Neural progenitor cell (in vitro differentiated cells): Measurements from ENCODE around the gene GSTM3. TPM values are rescaled to one million over a fixed set of nuclear protein-coding genes. Genes with fewer than 3 reads are reported as not detected.
"Not testable (repeated sequence)": the region's sequence is repeated elsewhere in the genome, so short reads cannot be mapped to it uniquely, and the experiment has no call there.

Experiments
- DNase-seq: peaks from one replicate; pipeline ENCODE4 v3.0.0-alpha.2; 2016; ENCODE audit warnings: low spot score
- H2AFZ ChIP-seq: fragments of 200-600 bp; sonication (generic); replicated peaks from 2 replicates; pipeline ENCODE4 v1.6.1; 2016; ENCODE audit warnings: antibody characterized with exemption
- H3F3A ChIP-seq: fragments of 200-600 bp; sonication (generic); 2 replicates; pipeline ENCODE4 v1.6.1; 2016; ENCODE audit warnings: antibody characterized with exemption, low read depth
- H3K27ac ChIP-seq: fragments of 200-600 bp; sonication (generic); 2 replicates; pipeline ENCODE4 v1.5.1; 2016; ENCODE audit warnings: mild to moderate bottlenecking
- H3K27me3 ChIP-seq: fragments of 200-600 bp; sonication (generic); 2 replicates; pipeline ENCODE4 v1.6.1; 2016; ENCODE audit warnings: mild to moderate bottlenecking, moderate library complexity
- H3K36me3 ChIP-seq: fragments of 200-600 bp; sonication (generic); 2 replicates; pipeline ENCODE4 v1.5.1; 2016
- H3K4me1 ChIP-seq: fragments of 200-600 bp; sonication (generic); 2 replicates; pipeline ENCODE4 v1.6.1; 2016; ENCODE audit warnings: mixed run types
- H3K4me2 ChIP-seq: fragments of 200-600 bp; sonication (generic); 2 replicates; pipeline ENCODE4 v1.6.1; 2016
- H3K4me3 ChIP-seq: fragments of 200-600 bp; sonication (generic); 2 replicates; pipeline ENCODE4 v1.5.1; 2016
- H3K79me2 ChIP-seq: fragments of 200-600 bp; sonication (generic); 2 replicates; pipeline ENCODE4 v1.6.1; 2016; ENCODE audit warnings: low read depth
- H3K9ac ChIP-seq: fragments of 200-600 bp; sonication (generic); 2 replicates; pipeline ENCODE4 v1.6.1; 2016
- H3K9me3 ChIP-seq: fragments of 200-600 bp; sonication (generic); 2 replicates; pipeline ENCODE4 v1.5.1; 2016; ENCODE audit warnings: low read depth
- H4K20me1 ChIP-seq: fragments of 200-600 bp; sonication (generic); 2 replicates; pipeline ENCODE4 v1.6.1; 2016; ENCODE audit warnings: low read depth
- H3K27ac Mint-ChIP-seq: 3 replicates; pipeline ENCODE4 v1.8.0; 2021; ENCODE audit warnings: mixed read lengths
- H3K27me3 Mint-ChIP-seq: 2 replicates; pipeline ENCODE4 v1.8.0; 2022; ENCODE audit warnings: low read depth, mild to moderate bottlenecking, inconsistent platforms, moderate library complexity, mixed read lengths; ENCODE audit not compliant: insufficient read depth
- H3K36me3 Mint-ChIP-seq: 3 replicates; pipeline ENCODE4 v1.8.0; 2021; ENCODE audit warnings: mixed read lengths
- H3K4me1 Mint-ChIP-seq: 3 replicates; pipeline ENCODE4 v1.8.0; 2021; ENCODE audit warnings: mixed read lengths
- H3K4me3 Mint-ChIP-seq: 3 replicates; pipeline ENCODE4 v1.8.0; 2021; ENCODE audit warnings: mild to moderate bottlenecking, moderate library complexity, mixed read lengths
- H3K9me3 Mint-ChIP-seq: 3 replicates; pipeline ENCODE4 v1.8.0; 2020; ENCODE audit warnings: mixed read lengths
- CTCF ChIP-seq: fragments of 200-600 bp; sonication (generic); IDR thresholded peaks from 2 replicates; pipeline ENCODE4 v1.5.1; 2017; ENCODE audit warnings: antibody characterized with exemption, mild to moderate bottlenecking
- EZH2 ChIP-seq: fragments of 200-600 bp; sonication (generic); IDR thresholded peaks from 2 replicates; pipeline ENCODE4 v1.6.1; 2017; ENCODE audit warnings: antibody characterized with exemption, mild to moderate bottlenecking, moderate library complexity
- EZH2phosphoT487 ChIP-seq: fragments of 200-600 bp; sonication (generic); IDR thresholded peaks from 2 replicates; pipeline ENCODE4 v1.6.1; 2017; ENCODE audit warnings: antibody characterized with exemption
- total RNA-seq: library from RNA; depleted of rRNA; stranded (reverse); fragments of >200 nt; gene quantifications from 2 replicates; pipeline ENCODE4 v1.2.3, GENCODE V29; 2015; ENCODE audit warnings: low replicate concordance

The GSTM3 gene
- total RNA-seq, 1 donor from 2014 or later: 12.9 TPM

GRCh38 chr1:109757936-109758786, 17.3 kb upstream of the GSTM3 start:
- DNase-seq: no peak
- TF ChIP-seq EZH2: no peak
- TF ChIP-seq CTCF: no peak
- no peak for TF ChIP-seq EZH2phosphoT487

GRCh38 chr1:109756848-109757521, 16.1 kb upstream of the GSTM3 start:
- no peak overlapping the region for H3K9ac ChIP-seq
- H3K4me3 Mint-ChIP-seq: no peak overlapping the region
- H3F3A ChIP-seq: no peaks in the 10 kb centered on the region
- no peak overlapping the region for H3K27ac ChIP-seq
- no peaks in the 10 kb centered on the region for H3K4me1 ChIP-seq
- H3K4me2 ChIP-seq: no peak overlapping the region
- H3K4me3 ChIP-seq: no peak overlapping the region
- peaks cover 2% of the 10 kb centered on the region for H3K9me3 Mint-ChIP-seq
- H3K27ac Mint-ChIP-seq: no peak overlapping the region
- no peak for TF ChIP-seq EZH2
- no peak for TF ChIP-seq CTCF
- TF ChIP-seq EZH2phosphoT487: no peak
- DNase-seq: no peak
- no peaks in the 10 kb centered on the region for H3K36me3 ChIP-seq
- no peaks in the 10 kb centered on the region for H4K20me1 ChIP-seq
- no peaks in the 10 kb centered on the region for H3K9me3 ChIP-seq
- H3K79me2 ChIP-seq: no peaks in the 10 kb centered on the region
- peaks cover 3% of the 10 kb centered on the region for H3K4me1 Mint-ChIP-seq
- H3K27me3 ChIP-seq: no peaks in the 10 kb centered on the region
- no peaks in the 10 kb centered on the region for H3K36me3 Mint-ChIP-seq
- H2AFZ ChIP-seq: no peak overlapping the region
- peaks cover 14% of the 10 kb centered on the region for H3K27me3 Mint-ChIP-seq

More at GRCh38 chr1:109757936-109758786, 17.3 kb upstream of the GSTM3 start:
- Mint-ChIP-seq H3K4me3 (no peak overlapping the region), H3K4me1 (peaks cover 9% of the 10 kb centered on the region), H3K27me3 (peaks cover 10% of the 10 kb centered on the region), H3K36me3 (no peaks in the 10 kb centered on the region), H3K27ac (no peak overlapping the region), H3K9me3 (peaks cover 2% of the 10 kb centered on the region)
- no peaks in the 10 kb centered on the region for H3K79me2 ChIP-seq
- H3K4me3 ChIP-seq: no peak overlapping the region
- H2AFZ ChIP-seq: no peak overlapping the region
- H3K27me3 ChIP-seq: no peaks in the 10 kb centered on the region
- no peaks in the 10 kb centered on the region for H3F3A ChIP-seq
- H3K9me3 ChIP-seq: no peaks in the 10 kb centered on the region
- no peak overlapping the region for H3K4me2 ChIP-seq
- no peak overlapping the region for H3K9ac ChIP-seq
- H3K27ac ChIP-seq: no peak overlapping the region
- H3K4me1 ChIP-seq: no peaks in the 10 kb centered on the region
- no peaks in the 10 kb centered on the region for H3K36me3 ChIP-seq
- no peaks in the 10 kb centered on the region for H4K20me1 ChIP-seq

DNA sequence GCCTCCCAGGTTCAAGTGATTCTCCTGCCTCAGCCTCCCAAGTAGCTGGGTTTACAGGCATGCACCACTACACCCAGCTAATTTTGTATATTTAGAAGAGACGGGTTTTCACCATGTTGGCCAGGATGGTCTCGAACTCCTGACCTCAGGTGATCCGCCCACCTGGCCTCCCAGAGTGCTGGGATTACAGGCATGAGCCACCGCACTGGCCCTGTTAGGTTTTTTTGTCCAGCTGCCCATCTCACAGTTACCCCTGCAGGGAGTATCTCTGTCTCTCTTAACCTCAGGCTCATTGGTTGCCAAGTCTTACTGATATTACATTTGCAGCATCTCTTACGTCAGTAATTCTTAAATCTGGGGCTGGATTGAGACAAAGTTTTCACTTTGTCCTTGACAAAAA, 15.5 kb upstream of the GSTM3 start:
- not testable (repeated sequence) for H3K4me3 Mint-ChIP-seq, H4K20me1 ChIP-seq, H3K9ac ChIP-seq, DNase-seq, H3K27ac Mint-ChIP-seq, H3K4me1 ChIP-seq, H3K79me2 ChIP-seq, H3K27me3 ChIP-seq, H3K9me3 Mint-ChIP-seq, H3F3A ChIP-seq, H3K4me2 ChIP-seq, H3K27ac ChIP-seq, H3K36me3 ChIP-seq, H3K9me3 ChIP-seq, H2AFZ ChIP-seq, H3K36me3 Mint-ChIP-seq, H3K4me1 Mint-ChIP-seq, H3K4me3 ChIP-seq
- peaks cover 13% of the 10 kb centered on the region for H3K27me3 Mint-ChIP-seq

- H3K27me3 Mint-ChIP-seq: peaks cover 8% of the 10 kb centered on the region
- no peaks in the 10 kb centered on the region for H3K79me2 ChIP-seq
- no peaks in the 10 kb centered on the region for H3F3A ChIP-seq
- no peak overlapping the region for H2AFZ ChIP-seq
- no peaks in the 10 kb centered on the region for H4K20me1 ChIP-seq
- no peaks in the 10 kb centered on the region for H3K36me3 Mint-ChIP-seq
- H3K4me1 Mint-ChIP-seq: no peaks in the 10 kb centered on the region
- H3K9me3 ChIP-seq: no peaks in the 10 kb centered on the region
- no peaks in the 10 kb centered on the region for H3K4me1 ChIP-seq
- H3K27ac ChIP-seq: no peak overlapping the region
- H3K4me3 Mint-ChIP-seq: no peak overlapping the region
- TF ChIP-seq EZH2 (no peak), EZH2phosphoT487 (no peak), CTCF (no peak)
- H3K9me3 Mint-ChIP-seq: no peaks in the 10 kb centered on the region
- no peak overlapping the region for H3K9ac ChIP-seq
- no peaks in the 10 kb centered on the region for H3K27me3 ChIP-seq
- H3K36me3 ChIP-seq: no peaks in the 10 kb centered on the region
- no peak for DNase-seq
- no peak overlapping the region for H3K27ac Mint-ChIP-seq
- no peak overlapping the region for H3K4me2 ChIP-seq
- no peak overlapping the region for H3K4me3 ChIP-seq
Observed at GRCh38 chr1:109754738-109755137, 13.9 kb upstream of the GSTM3 start.
